K562 (cell line): ENCODE data around the gene MOB3C.

Experiments used
- CHD1 ChIP-seq: fragments of 200-600 bp; sonication (generic); IDR thresholded peaks from one replicate; pipeline ENCODE4 v1.6.1; 2012; ENCODE audit warnings: mild to moderate bottlenecking, moderate library complexity, low read length, inconsistent platforms
- KAT7 ChIP-seq: sonication (generic); formaldehyde crosslinking; IDR thresholded peaks from 2 replicates; pipeline ENCODE4 v1.8.0; 2022; ENCODE audit warnings: missing genetic modification reagents, mild to moderate bottlenecking, borderline replicate concordance

GRCh38 chr1:46611691-46612221, 4.9 kb downstream of the MOB3C start:
- TF ChIP-seq CHD1 (no peak), KAT7 (no peak)
